GM12878 (cell line): ENCODE results near the gene NLGN1. TPM values are rescaled to one million over a fixed set of nuclear protein-coding genes. Genes with fewer than 3 reads are reported as not detected.

ENCODE experiments used
- ATAC-seq: fragments of 200-7000 bp; cut with Tn5 transposase; 3 replicates; pipeline ENCODE4 v1.9.1; 2020; ENCODE audit warnings: mild to moderate bottlenecking, moderate library complexity
- BruUV-seq: library from RNA; stranded (reverse); fragments of 400-500 nt; replicated peaks from 2 replicates; lab custom pipeline; 2021; lab: Mats Ljungman, UMichigan
- CTCF ChIA-PET: fragments of 300-600 bp; sonication (Branson Sonifier 250); formaldehyde crosslinking; extraction: SDS; loops from one replicate; lab custom pipeline; 2021; ENCODE audit warnings: inconsistent platforms; lab: Yijun Ruan, JAX
- POLR2A ChIA-PET: fragments of 350-600 bp; formaldehyde crosslinking; extraction: SDS; loops from one replicate; lab custom pipeline; 2021; ENCODE audit warnings: inconsistent platforms; lab: Charles Lee
- RAD21 ChIA-PET: fragments of 300-600 bp; sonication (Branson Sonifier 250); formaldehyde crosslinking; loops from one replicate; lab custom pipeline; 2023; ENCODE audit warnings: antibody characterized with exemption; ENCODE audit not compliant: unreplicated experiment; lab: Charles Lee
- SMC1A ChIA-PET: fragments of 300-600 bp; sonication (Branson Sonifier 250); formaldehyde crosslinking; loops from one replicate; lab custom pipeline; 2023; ENCODE audit not compliant: unreplicated experiment, uncharacterized antibody; lab: Charles Lee
- DNase-seq: peaks from one replicate; pipeline ENCODE4 v3.0.0-alpha.2; 2011; ENCODE audit warnings: low read depth, low spot score
- FAIRE-seq: peaks from 3 replicates; lab custom pipeline; 2011; peaks lifted over from hg19 to GRCh38; lab: Jason Lieb, UNC
- H2AFZ ChIP-seq: 2 replicates; pipeline ENCODE4 v1.6.0; 2011; ENCODE audit warnings: low read depth, low read length, control low read depth; ENCODE audit not compliant: control insufficient read depth
- H3K27ac ChIP-seq: 2 replicates; pipeline ENCODE4 v1.5.1; 2011; ENCODE audit warnings: control low read depth; ENCODE audit not compliant: control insufficient read depth, insufficient read depth
- H3K27me3 ChIP-seq, 2 experiments: replicated peaks in 1 of 2; 2 replicates each; pipeline versions ENCODE4 v1.6.0 to v1.6.1; 2011; ENCODE audit warnings: low read length in 1 of 2; ENCODE audit not compliant: control insufficient read depth in 2 of 2, insufficient read depth in 2 of 2
- H3K36me3 ChIP-seq, 2 experiments: 2 replicates each; pipeline ENCODE4 v1.5.1; 2011; ENCODE audit warnings: low read length in 1 of 2; ENCODE audit not compliant: control insufficient read depth in 2 of 2, insufficient read depth in 2 of 2
- H3K4me1 ChIP-seq: 2 replicates; pipeline ENCODE4 v1.6.1; 2011; ENCODE audit warnings: mild to moderate bottlenecking, low read length, moderate library complexity, mixed read lengths; ENCODE audit not compliant: control insufficient read depth, insufficient read depth
- H3K4me2 ChIP-seq: 2 replicates; pipeline ENCODE4 v1.6.0; 2011; ENCODE audit warnings: control low read depth; ENCODE audit not compliant: control insufficient read depth, insufficient read depth
- H3K4me3 ChIP-seq: fragments of 200-600 bp; sonication (generic); 2 replicates; pipeline ENCODE4 v1.5.1; 2016
- H3K79me2 ChIP-seq: 2 replicates; pipeline ENCODE4 v1.6.0; 2011; ENCODE audit warnings: low read length; ENCODE audit not compliant: control insufficient read depth, insufficient read depth
- H3K9ac ChIP-seq: 2 replicates; pipeline ENCODE4 v1.8.0; 2011; ENCODE audit warnings: low read length, control low read depth, mixed read lengths; ENCODE audit not compliant: control insufficient read depth, insufficient read depth
- H3K9me3 ChIP-seq: replicated peaks from 3 replicates; pipeline ENCODE4 v1.5.1; 2011; ENCODE audit warnings: mild to moderate bottlenecking, low read length; ENCODE audit not compliant: control insufficient read depth, insufficient read depth
- H4K20me1 ChIP-seq: 2 replicates; pipeline ENCODE4 v1.6.0; 2011; ENCODE audit not compliant: control insufficient read depth, insufficient read depth
- ASH2L ChIP-seq: fragments of 300-600, 200-600 bp; sonication (generic); IDR thresholded peaks from 2 replicates; pipeline ENCODE4 v1.6.1; 2017; ENCODE audit warnings: low read depth, mild to moderate bottlenecking, borderline replicate concordance
- ATF7 ChIP-seq: fragments of 450-650 bp; IDR thresholded peaks from 2 replicates; pipeline ENCODE4 v1.6.1; 2016; ENCODE audit warnings: low read depth, mild to moderate bottlenecking
- BMI1 ChIP-seq: fragments of 450-650 bp; IDR thresholded peaks from 2 replicates; pipeline ENCODE4 v1.6.1; 2016; ENCODE audit warnings: mild to moderate bottlenecking, moderate library complexity, borderline replicate concordance
- CBFB ChIP-seq: IDR thresholded peaks from 2 replicates; pipeline ENCODE4 v1.6.1; 2016; ENCODE audit warnings: antibody characterized with exemption, low read depth
- CBX3 ChIP-seq: fragments of 200-600 bp; sonication (generic); IDR thresholded peaks from 2 replicates; pipeline ENCODE4 v1.6.1; 2016; ENCODE audit warnings: low read depth, borderline replicate concordance
- CTCF ChIP-seq, 3 experiments: IDR thresholded peaks in 2 of 3; conservative IDR thresholded peaks in 1 of 3; 2 replicates each; pipeline ENCODE4 v1.5.1; 2011; ENCODE audit warnings: low read depth in 3 of 3, low read length in 3 of 3, mild to moderate bottlenecking in 3 of 3, control low read depth in 2 of 3, moderate library complexity in 2 of 3, inconsistent platforms in 1 of 3, mixed read lengths in 1 of 3; ENCODE audit not compliant: control insufficient read depth in 2 of 3, insufficient read depth in 1 of 3; ENCODE audit errors: extremely low read depth in 1 of 3
- ESRRA ChIP-seq: IDR thresholded peaks from 2 replicates; pipeline ENCODE4 v1.6.1; 2012; ENCODE audit warnings: mild to moderate bottlenecking, low read length, improper control_type of control experiment
- FOS ChIP-seq: IDR thresholded peaks from 3 replicates; pipeline ENCODE4 v1.6.1; 2011; ENCODE audit warnings: borderline replicate concordance; ENCODE audit not compliant: insufficient read length; ENCODE audit errors: extremely low read depth
- IKZF1 ChIP-seq: fragments of 450-650 bp; conservative IDR thresholded peaks from 2 replicates; pipeline ENCODE4 v1.6.1; 2017; ENCODE audit warnings: antibody characterized with exemption, mild to moderate bottlenecking
- LARP7 ChIP-seq: fragments of 450-650 bp; IDR thresholded peaks from 2 replicates; pipeline ENCODE4 v1.6.1; 2017; ENCODE audit warnings: mild to moderate bottlenecking
- MEF2A ChIP-seq: IDR thresholded peaks from 2 replicates; pipeline ENCODE4 v1.6.1; 2011; ENCODE audit warnings: low read depth, mild to moderate bottlenecking, low read length, moderate library complexity; ENCODE audit not compliant: insufficient read depth
- MXI1 ChIP-seq: fragments of 150-350 bp; IDR thresholded peaks from 2 replicates; pipeline ENCODE4 v1.6.1; 2011; ENCODE audit warnings: low read depth, mild to moderate bottlenecking, inconsistent platforms, low read length, improper control_type of control experiment
- POLR2A ChIP-seq: IDR thresholded peaks from 2 replicates; pipeline ENCODE4 v1.6.1; 2011; ENCODE audit warnings: low read depth, mild to moderate bottlenecking, low read length
- SIN3A ChIP-seq: IDR thresholded peaks from 2 replicates; pipeline ENCODE4 v1.6.1; 2012; ENCODE audit warnings: low read depth, low read length, improper control_type of control experiment
- STAT3 ChIP-seq: IDR thresholded peaks from 2 replicates; pipeline ENCODE4 v1.6.1; 2011; ENCODE audit warnings: low read depth, low read length, improper control_type of control experiment
- YY1 ChIP-seq: IDR thresholded peaks from 2 replicates; pipeline ENCODE4 v1.6.1; 2011; ENCODE audit warnings: low read depth, mild to moderate bottlenecking, low read length
- ZNF687 ChIP-seq: fragments of 450-650 bp; IDR thresholded peaks from 2 replicates; pipeline ENCODE4 v1.6.1; 2017; ENCODE audit warnings: mild to moderate bottlenecking, moderate library complexity
- WGBS: methylation state at CpG from one replicate; pipeline ENCODE4 v1.1.6; 2016; ENCODE audit warnings: low lambda C conversion rate; ENCODE audit not compliant: insufficient replicate concordance, insufficient coverage; ENCODE audit errors: missing lambda C conversion rate; 5-methylcytosine and 5-hydroxymethylcytosine counted together
- in situ Hi-C: fragments of 300-500 bp; cut with MboI; formaldehyde crosslinking; loops from 9 replicates; pipeline ENCODE4 v1.14.3; 2018; ENCODE audit warnings: mixed read lengths
- intact Hi-C: fragments of 100-400 bp; cut with micrococcal nuclease; formaldehyde crosslinking; loops from one replicate; pipeline ENCODE4 v1.14.2; 2022; ENCODE audit not compliant: unreplicated experiment
- polyA plus RNA-seq, 11 experiments: library from polyadenylated mRNA; depleted of rRNA in 4 of 11; unstranded in 6 of 11; stranded (reverse) in 5 of 11; fragments of >200 nt; fragmentation: Nextera tagmentation in 4 of 11; fragmentation: Illumina TruSeq in 1 of 11; extraction: Ambion mirVana in 4 of 11; extraction: Trizol in 1 of 11; gene quantifications; 1 replicate in 1 of 11; 2 replicates in 10 of 11; pipeline versions ENCODE4 v1.2.1 to v1.2.3, GENCODE V29; 2011 to 2016; ENCODE audit warnings: inconsistent platforms in 2 of 11, missing spikeins in 2 of 11, low read depth in 1 of 11
- total RNA-seq, 4 experiments: library from RNA; depleted of rRNA in 3 of 4; stranded (reverse); fragments of >200 nt in 3 of 4; fragmentation: Illumina TruSeq in 1 of 4; extraction: Trizol in 1 of 4; gene quantifications; 2 replicates each; pipeline versions ENCODE4 v1.2.1 to v1.2.3, GENCODE V29; 2013 to 2021
- TF ChIP-seq, protein P1 (sequence below): fragments of 450-650 bp; IDR thresholded peaks from 2 replicates; pipeline ENCODE4 v1.6.1; 2016; ENCODE audit warnings: mild to moderate bottlenecking

The NLGN1 gene
- total and polyA plus RNA-seq, 10 of the 15 experiments (the other 5 are each of a cell fraction or from before 2014, with no cell fraction given) = not detected

DNA sequence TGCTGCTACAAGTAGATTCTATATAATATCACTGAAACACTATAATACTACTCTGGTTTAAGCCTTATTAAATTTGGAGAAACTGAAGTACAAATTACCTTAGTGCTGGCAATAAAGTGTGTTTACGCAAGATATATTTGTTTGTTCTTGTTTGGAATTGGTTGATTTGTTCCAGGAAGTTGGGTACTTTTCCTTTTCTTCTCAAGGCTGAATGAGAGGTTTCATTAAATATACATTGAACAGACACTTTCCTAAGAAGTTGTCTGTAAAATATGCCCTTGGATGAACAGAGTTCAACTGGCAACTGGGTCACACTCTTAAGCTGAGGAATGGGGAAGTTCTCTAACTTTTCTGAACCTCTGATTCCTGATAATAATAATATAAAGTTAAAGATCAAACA lies 919.5 kb downstream of the NLGN1 start (continued):
- TF ChIP-seq YY1 = no peak
- no peak for TF ChIP-seq POLR2A

DNA sequence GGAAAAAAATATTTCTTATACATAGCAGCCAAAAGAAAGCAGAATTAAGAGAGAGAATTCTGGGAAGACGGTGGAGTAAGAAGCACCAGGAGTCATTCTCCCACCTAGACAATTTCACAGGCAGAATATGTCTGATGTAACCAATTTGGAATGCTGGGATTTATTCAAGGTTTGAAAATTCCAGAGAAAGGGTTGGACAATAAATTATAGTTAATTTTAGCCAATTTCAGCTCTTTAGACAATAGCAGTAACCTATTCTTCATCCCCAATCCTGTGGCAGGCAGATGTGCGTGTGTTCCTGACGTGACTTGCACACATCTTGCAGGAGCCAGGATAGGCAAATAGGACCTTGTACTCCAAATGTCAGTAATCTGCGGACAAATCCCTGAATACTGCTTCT lies 920.6 kb downstream of the NLGN1 start:
- no peak for FAIRE-seq
- Histone ChIP-seq H3K9me3 (no peaks in the 10 kb centered on the region), H4K20me1 (no peaks in the 10 kb centered on the region), H3K9ac (no peak overlapping the region), H3K79me2 (no peaks in the 10 kb centered on the region), H3K4me1 (no peaks in the 10 kb centered on the region), H3K27me3 (no peaks in the 10 kb centered on the region), H3K4me3 (no peak overlapping the region), H3K4me2 (no peak overlapping the region), H3K36me3 (no peaks in the 10 kb centered on the region), H3K27ac (no peak overlapping the region), H2AFZ (no peak overlapping the region)
- 25% methylated on average over 4 of the region's 4 CpGs for WGBS
- intact Hi-C loops (no loop called here), in situ Hi-C loops (no loop called here)
- ChIA-PET CTCF (no interaction called here), POLR2A (no interaction called here), RAD21 (no interaction called here), SMC1A (no interaction called here)
- no TSS peak for BruUV-seq
- no peak for ATAC-seq
- no peak for DNase-seq
- TF ChIP-seq ASH2L (no peak), CBFB (no peak), IKZF1 (no peak), FOS (no peak), MEF2A (no peak), LARP7 (no peak), BMI1 (no peak), STAT3 (no peak), SIN3A (no peak), CBX3 (no peak), ZNF687 (no peak), MXI1 (no peak), ATF7 (no peak), ESRRA (no peak), CTCF (IDR thresholded peaks at IDR 0.05 in 2 of 3, conservative IDR thresholded peaks at IDR 0.05 in 1 of 3; ENCODE audit: control insufficient read depth in 2 of 3, extremely low read depth in 1 of 3, insufficient read depth in 1 of 3, low read depth in 3 of 3, low read length in 3 of 3) (no peak)
- TF ChIP-seq, protein P1, sequence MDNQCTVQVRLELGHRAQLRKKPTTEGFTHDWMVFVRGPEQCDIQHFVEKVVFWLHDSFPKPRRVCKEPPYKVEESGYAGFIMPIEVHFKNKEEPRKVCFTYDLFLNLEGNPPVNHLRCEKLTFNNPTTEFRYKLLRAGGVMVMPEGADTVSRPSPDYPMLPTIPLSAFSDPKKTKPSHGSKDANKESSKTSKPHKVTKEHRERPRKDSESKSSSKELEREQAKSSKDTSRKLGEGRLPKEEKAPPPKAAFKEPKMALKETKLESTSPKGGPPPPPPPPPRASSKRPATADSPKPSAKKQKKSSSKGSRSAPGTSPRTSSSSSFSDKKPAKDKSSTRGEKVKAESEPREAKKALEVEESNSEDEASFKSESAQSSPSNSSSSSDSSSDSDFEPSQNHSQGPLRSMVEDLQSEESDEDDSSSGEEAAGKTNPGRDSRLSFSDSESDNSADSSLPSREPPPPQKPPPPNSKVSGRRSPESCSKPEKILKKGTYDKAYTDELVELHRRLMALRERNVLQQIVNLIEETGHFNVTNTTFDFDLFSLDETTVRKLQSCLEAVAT = no peak
